Activated effector memory CD4-positive, alpha-beta T cell treated with anti-CD3 and anti-CD28 coated beads, Interleukin-2, amount 50 U/mL, for 16 hours (primary cell): ENCODE results near the gene ADAM11.
"Not testable (repeated sequence)": the region's sequence is repeated elsewhere in the genome, so short reads cannot be mapped to it uniquely, and the experiment has no call there.

Source experiments
- DNase-seq: peaks from one replicate; pipeline ENCODE4 v3.0.0-alpha.2; 2020

ADAM11 gene

DNA sequence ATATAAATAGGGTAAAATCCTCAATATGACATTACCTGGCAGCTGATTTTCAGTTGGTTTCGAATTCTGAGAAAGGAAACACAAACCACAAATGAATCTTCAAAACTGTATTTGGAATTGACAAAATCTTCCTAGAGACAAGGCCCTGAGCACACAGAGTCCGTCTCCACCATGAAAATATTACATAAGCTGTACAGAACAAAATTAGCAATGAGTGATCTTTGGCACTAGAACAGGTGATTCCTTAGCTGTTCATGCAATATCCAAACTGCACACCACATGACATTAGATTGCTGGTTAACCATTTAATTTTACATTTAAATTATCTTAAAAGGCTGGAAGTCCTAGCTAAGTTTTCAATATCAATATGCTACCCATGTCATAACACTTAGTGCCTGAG is 39.6 kb downstream of the ADAM11 start:
- no peak for DNase-seq

DNA sequence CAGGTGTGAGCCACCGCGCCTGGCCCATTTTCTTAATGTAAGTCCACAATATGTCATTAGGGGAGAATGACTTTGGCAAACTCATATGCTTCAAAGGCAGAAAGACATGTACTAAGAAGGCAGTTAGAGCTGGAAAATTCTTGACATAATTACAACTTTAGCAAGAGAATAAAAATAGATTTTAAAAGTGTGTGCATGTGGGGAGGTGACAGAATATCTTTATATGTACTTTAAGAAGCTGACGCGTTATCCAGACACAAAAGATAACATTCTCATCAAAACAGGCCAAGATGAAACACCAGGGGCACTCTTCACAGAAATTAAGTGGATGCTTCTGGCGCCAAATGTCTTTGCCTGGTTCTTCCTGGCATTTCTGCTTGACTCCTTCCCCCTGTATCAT is 43.1 kb downstream of the ADAM11 start:
- DNase-seq = no peak

DNA sequence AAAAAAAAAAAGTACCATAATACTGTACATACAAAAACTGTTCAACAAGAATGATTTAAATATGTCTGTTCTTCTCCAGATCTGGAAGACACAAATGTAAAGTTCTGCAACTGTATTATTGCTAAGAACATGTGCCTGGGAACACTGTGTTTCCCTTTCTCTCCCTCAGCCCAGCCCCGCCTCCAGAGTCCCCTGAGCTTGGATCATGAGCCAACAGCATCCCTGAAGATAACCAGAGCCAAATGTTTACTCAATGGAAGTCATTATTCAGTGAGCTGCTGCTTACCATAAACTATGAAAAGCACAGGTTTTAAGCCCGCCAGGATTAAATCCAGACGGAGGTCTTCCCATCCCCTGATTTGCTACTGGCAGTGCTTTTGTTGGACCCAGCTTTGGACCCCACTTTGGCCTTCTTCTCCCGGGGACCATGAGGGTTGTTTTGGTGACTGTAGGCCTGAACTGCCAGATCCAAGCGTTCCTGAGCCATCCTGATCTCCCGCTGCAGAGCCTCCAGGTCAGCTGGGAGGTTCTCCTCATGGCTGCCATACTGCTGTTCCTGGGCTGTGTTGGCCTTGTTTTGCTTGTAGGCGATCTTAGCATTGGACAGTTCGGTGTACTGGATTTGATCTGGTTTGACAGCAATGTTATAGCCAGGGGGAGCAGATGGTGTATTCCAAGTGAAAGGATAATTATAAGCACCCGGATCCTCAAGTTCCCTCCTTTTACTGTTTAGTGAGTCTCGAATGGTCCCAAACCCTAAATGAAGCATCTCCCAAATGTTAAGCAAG is 45.7 kb downstream of the ADAM11 start:
- no peak for DNase-seq

DNA sequence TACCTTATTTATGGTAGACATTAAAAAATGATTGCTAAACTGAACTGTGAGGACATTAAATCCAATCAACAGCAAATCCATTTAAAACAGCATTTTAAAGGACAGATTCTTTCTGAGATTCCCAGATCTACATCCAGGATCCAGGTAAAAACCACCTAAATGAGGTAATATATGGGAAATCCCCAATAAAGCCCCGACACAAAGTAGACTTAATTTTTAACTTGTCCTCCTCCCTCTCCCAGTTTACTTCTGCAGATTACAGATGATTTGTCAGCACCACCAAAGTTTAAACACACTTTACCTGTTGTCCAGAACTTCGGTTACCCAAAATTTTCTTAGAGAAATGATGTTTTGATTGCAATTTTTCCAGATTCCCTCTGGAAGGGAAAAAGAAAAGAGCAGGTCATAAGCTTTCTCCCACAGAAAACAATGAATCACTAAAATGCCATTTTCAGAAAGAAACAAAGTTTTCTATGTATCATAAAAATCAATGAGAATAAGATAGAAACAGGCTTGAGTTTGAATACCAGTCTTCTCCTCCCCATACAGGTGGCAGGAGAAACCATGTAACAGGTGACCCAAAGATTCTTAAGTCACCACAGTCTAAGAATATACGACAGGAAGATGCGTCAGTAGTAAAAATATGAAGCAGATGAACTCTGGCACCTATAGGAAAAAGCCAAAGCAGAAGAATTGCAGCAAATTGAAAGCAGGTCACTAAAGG is 48.5 kb downstream of the ADAM11 start:
- no peak for DNase-seq

DNA sequence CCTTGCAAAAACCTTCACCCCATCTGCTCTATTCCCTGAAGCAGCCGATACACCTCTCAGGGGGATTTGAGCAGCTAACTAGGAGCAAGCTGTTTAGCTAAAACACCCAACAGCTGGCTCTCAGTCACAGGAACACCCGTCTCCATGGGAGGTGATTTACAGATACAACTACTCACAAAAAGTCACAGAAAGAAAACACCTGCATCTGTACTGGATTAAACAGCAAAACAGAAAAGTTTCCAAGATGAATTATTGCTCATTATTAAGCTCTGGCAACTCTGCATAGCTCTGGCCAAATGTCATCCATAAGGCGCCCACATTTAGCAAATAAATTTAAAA is 49.0 kb downstream of the ADAM11 start:
- DNase-seq = no peak

DNA sequence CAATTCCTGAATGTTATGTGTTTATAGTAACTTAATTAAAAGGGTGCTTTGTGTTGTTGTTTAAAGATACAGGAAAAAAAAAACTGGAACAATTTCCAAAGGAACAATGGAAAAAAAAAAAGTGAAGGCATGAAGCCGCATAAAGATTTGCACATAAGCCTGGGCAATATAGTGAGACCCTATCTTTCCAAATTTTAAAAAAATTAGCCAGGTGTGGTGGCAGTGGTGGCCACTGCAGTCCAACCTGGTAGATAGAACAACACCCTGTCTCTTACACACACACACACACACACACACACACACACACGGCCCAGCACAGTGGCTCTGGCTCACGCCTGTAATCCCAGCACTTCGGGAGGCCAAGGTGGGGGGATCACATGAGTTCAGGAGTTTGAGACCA is 49.4 kb downstream of the ADAM11 start:
- DNase-seq = no peak

DNA sequence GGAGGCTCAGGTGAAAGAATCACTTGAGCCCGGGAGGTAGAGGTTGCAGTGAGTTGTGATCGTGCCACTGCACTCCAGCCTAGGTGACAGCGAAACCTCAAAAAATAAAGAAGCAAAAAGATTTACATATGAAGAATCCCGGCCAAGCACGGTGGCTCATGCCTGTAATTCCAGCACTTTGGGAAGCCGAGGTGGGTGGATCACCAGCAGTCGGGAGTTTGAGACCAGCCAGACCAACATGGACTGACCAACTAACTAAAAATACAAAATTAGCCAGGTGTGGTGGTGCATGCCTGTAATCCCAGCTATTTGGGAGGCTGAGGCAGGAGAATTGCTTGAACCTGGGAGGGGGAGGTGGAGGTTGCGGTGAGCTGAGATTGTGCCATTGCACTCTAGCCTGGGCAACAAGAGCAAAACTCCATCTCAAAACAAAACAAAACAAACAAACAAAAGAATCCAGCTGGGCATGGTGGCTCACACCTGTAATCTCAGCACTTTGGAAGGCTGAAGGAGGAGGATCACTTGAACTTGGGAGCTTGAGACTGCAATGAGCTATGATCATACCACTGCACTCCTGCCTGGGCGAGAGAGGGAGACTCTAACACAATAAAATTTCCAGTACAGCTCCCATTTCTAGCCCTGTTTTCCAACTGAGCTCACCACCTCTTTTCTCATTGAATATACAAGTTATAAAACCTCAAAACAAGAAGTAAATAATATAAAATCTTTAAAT is 50.0 kb downstream of the ADAM11 start:
- DNase-seq = not testable (repeated sequence)

DNA sequence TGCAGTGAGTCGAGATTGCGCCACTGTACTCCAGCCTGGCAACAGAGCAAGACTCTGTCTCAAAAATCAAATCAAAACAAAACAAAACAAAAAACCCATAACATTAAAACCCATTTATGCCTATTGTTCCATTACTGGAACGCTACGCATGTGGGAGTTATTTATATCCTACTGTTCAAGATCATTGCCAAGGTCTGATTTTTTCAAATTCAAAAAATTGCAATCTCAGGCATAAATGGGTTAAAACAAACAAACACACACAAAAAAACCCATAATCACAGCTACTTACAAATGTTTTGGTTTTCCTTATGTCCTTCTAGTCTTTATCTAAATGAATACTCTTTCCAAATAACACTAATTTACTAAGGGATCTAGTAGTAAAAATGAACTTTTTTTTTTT is 53.5 kb downstream of the ADAM11 start:
- no peak for DNase-seq

DNA sequence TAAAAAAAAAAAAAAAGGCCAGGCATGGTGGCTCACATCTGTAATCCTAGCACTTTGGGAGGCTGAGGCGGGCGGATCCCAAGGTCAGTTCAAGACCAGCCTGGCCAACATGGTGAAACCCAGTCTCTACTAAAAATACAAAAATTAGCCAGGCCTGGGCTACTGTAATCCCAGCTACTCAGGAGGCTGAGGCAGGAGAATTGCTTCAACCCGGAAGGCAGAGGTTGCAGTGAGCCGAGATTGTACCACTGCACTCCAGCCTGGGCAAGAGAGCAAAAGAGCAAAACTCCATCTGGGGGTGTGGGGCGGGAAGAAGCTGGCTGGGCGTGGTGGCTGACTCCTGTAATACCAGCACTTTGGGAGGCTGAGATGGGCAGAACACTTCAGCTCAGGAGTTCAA is 59.7 kb downstream of the ADAM11 start:
- DNase-seq = not testable (repeated sequence)

DNA sequence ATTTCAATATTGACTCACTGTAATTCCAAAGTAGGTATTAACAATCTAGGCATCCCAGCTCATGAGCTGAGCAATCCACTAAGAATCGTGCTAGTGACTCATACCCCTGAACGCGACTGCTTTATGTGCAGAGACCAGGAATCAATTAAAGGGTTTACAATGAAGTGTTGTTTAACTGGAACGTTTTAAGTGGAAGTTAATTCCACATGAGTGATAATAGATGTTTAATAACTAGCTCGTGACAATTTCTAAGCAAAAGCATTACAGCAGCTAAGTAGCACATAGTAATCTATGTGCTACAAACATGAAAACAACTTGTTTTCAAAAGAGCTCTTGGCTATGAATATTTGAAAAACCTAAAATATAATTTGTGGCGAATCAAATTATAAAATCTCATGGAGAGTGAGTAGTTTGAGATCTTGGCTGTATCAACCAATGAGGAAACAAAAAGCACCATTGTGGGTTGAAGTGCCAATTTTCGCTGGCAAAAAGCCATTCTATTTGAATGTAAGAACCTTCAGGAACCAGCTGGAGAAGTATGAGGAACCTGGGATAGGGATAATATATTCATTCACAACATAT is 61.9 kb downstream of the ADAM11 start:
- DNase-seq = no peak

DNA sequence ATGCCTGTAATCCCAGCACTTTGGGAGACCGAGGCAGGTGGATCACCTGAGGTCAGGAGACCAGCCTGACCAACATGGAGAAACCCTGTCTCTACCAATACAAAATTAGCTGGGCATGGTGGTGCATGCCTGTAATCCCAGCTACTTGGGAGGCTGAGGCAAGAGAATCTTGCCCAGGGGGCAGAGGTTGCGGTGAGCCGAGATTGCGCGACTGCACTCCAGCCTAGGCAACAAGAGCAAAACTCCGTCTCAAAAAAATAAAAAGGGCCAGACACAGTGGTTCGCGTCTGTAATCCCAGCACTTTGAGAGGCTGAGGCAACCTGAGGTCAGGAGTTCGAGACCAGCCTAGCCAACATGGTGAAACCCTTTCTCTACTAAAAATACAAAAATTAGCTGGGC is 66.4 kb downstream of the ADAM11 start:
- DNase-seq = not testable (repeated sequence)

DNA sequence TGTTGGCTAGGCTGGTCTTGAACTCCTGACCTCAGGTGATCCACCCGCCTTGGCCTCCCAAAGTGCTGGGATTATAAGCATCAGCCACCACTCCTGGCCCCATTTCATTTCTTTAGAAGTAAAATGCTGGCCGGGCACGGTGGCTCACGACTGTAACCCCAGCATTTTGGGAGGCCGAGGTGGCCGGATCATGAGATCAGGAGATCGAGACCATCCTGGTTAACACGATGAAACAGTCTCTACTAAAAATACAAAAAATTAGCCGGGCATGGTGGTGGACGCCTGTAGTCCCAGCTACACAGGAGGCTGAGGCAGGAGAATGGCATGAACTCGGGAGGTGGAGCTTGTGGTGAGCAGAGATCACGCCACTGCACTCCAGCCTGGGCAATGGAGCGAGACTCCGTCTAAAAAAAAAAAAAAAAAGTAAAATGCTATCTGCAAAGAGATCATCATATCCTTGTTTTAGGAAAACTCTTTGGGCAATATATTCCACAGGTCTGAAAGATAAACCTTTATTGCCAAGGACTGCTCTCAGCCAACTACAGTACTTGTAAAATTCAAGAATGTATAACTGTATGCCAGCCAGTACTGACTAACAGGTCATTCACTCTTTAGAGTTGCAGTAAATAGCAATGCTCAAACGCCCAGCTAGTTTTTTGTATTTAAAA is 67.5 kb downstream of the ADAM11 start:
- DNase-seq = no peak

DNA sequence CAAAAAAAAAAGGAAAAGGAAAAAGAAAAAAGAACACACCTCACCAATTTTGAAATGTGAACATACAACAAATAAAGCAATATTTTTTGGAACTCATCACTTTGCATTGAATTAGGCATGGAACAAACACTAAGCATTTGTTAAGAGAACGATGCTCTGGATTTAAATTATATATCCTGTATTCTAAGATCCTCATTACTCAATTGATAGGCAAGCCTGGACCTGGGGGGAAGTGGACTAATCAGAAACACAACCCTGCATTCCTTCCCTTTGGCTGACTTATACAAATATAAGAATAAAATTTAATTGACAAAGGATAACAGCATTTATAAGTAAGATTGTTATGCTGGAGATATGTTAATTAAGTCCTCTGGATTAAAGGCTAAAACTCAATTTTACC is 69.1 kb downstream of the ADAM11 start:
- DNase-seq = no peak

DNA sequence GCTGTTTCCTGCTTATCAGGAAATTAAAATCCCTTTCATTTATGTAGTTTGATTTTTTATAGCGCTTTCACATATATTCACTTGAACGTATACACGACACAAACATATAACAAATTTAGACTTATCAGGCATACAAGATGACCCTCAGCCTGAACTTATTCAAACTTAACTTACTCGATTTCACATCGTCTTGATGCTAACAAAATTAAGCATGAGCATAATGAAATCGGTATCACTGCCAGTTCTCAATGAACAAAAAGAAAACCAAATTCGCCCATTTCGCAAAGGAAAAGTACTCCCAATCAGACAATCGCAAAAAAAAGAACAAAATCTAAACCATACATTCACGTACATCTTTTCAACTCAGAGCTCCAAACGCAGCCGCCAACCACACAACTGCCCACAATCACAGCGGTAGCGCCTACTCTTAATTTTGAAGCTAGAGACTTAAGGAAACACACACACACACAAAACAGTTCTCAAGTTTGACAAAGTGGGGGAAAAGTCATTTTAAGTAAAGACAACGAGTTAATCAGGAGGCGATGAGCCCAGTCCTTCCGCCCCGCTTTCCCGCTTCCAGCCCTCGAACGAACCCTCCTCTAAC is 70.2 kb downstream of the ADAM11 start:
- DNase-seq = peak; percentile 58

DNA sequence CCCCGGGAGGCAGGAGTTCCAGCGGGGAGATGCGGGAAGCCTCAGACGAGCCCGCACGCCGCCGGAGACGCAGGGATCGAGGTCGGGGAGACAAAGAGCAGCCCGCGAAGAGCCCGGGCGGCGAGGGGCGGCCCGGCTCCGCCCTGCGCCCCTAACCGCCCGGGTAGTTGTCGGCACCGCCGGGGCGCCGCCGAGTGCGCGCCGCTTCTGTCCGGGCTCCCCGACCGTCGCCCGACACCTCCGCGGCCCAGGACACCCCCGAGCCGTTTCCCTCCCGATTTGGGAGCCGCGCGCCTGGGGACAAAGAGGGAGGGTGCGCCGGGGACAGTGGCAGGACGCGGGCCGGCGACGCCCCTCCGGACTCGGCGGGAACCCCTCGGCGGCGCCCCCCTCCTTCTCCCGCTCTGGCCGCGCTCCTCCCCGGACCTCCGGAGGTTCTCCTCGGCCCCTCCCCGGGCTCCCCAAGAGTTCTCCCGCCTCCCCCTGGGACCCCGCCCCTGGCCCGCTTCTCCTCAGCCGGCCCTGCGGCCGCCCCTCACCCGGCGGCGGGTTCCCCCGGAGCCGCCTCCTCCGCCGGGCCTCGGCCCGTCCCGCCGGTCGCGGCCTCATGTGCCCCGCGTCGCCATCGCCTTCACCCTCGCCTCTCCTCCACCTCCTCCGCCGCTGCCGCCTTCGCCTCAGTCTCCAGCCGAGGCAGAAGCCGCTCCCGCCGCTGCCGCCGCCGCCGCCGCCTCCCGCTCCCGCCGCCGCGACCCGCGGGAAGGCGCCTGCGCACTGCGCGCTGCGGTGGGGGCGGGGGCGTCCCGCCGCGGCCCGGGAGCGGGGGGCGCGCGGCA is 71.0 kb downstream of the ADAM11 start, which contains the start of gene GJC1:
Gene GJC1, minus strand, starts transcription at position 765 of the 836 bp plus-strand sequence. CDS start 24,470 bp downstream, outside the sequence.
- DNase-seq = peak; percentile 66

DNA sequence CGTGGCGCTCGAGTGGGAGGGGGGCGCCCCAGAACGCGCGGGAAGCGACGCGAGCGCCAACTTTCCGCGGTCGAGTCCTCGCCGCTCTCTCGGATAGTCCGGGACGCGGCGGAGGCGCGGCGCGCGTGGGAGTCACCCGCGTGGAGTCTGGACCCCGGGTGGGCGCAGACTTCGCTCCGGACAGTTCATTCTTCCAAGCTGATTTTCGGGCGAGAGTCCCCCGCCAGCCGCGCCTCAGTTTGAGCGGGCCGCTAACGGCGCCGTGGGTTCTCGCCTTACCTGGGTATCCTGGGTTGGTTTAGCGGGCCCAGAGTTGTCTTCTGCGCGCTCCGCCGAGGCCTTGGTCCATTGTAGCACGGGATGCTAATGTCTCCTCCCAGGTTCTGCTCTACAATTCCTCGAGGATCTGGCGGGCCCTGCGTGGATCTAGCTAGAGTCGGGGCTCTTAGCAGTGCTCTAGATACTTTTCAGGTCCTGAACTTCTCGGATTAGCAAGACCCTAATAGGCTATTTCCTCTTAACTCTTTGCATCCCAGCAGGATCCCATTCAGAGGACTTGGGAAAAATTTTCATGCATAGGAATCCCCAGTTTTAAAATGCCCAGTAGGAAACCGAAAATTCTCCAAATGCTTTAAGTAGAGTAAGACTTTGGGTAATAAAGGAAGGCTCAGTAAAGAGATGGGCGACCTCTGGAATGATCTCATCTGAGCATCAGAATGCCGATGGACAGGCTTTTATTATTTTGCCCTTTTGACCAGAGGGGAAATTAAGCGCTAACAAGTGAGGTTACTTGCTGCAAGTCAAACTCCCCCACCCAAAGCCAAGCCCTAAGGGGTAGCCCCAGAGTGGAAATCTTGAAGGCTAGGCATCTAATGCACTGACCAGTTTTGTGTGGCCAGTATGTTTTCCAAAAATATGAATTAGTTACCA is 71.8 kb downstream of the ADAM11 start:
- DNase-seq = no peak

DNA sequence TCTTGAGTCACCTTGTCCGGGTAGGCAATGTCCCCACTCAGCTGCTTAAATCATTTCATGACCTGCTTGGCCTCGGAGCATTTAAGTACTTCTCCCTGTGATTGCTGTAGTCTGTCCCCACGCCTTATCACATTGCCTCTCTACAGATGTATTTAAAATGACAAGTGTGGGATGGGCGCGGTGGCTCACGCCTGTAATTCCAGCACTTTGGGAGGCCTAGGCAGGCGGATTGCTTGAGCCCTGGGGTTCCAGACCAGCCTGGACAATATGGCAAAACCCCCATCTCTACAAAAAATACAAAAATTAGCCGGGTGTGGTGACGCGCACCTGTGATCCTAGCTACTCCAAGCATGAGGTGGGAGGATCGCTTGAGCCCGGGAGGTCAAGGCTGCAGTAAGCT is 72.6 kb downstream of the ADAM11 start:
- peak; percentile 31 for DNase-seq
